Activated naive CD4-positive, alpha-beta T cell treated with anti-CD3 and anti-CD28 coated beads, Interleukin-2, amount 10 ng/mL, durations not matched to agents 7 days and 5 days (primary cell): Measurements from ENCODE around the gene SH3RF2.

Experiments used
- CTCF ChIA-PET: fragments of 350-600 bp; sonication (Branson Sonifier 250); formaldehyde crosslinking; loops from one replicate; lab custom pipeline; 2021; ENCODE audit warnings: antibody characterized with exemption; lab: Charles Lee
- DNase-seq: peaks from one replicate; pipeline ENCODE4 v3.0.0-alpha.2; 2020
- H3K27ac Mint-ChIP-seq: one replicate; pipeline ENCODE4 v1.8.0; 2021; ENCODE audit warnings: mild to moderate bottlenecking, moderate library complexity, mixed read lengths
- H3K27me3 Mint-ChIP-seq: one replicate; pipeline ENCODE4 v1.8.0; 2021; ENCODE audit warnings: mild to moderate bottlenecking, mixed read lengths
- H3K36me3 Mint-ChIP-seq: one replicate; pipeline ENCODE4 v1.8.0; 2021; ENCODE audit warnings: mixed read lengths
- H3K4me1 Mint-ChIP-seq: one replicate; pipeline ENCODE4 v1.8.0; 2021; ENCODE audit warnings: mixed read lengths
- H3K4me3 Mint-ChIP-seq: one replicate; pipeline ENCODE4 v1.8.0; 2021; ENCODE audit warnings: mild to moderate bottlenecking, moderate library complexity, mixed read lengths
- H3K9me3 Mint-ChIP-seq: one replicate; pipeline ENCODE4 v1.8.0; 2021; ENCODE audit warnings: mixed read lengths

Gene SH3RF2

GRCh38 chr5:146111409-146111808 lies 175.0 kb downstream of the SH3RF2 start:
- H3K9me3 Mint-ChIP-seq = no peaks in the 10 kb centered on the region
- no peak overlapping the region for H3K27ac Mint-ChIP-seq
- CTCF ChIA-PET = no interaction called here
- no peaks in the 10 kb centered on the region for H3K4me1 Mint-ChIP-seq
- no peak overlapping the region for H3K4me3 Mint-ChIP-seq
- H3K27me3 Mint-ChIP-seq = no peaks in the 10 kb centered on the region
- DNase-seq = no peak
- peaks cover 16% of the 10 kb centered on the region for H3K36me3 Mint-ChIP-seq

GRCh38 chr5:146112476-146112875 lies 176.1 kb downstream of the SH3RF2 start:
- CTCF ChIA-PET = no interaction called here
- Mint-ChIP-seq H3K27me3 (no peaks in the 10 kb centered on the region), H3K4me3 (no peak overlapping the region), H3K27ac (no peak overlapping the region), H3K36me3 (peaks cover 20% of the 10 kb centered on the region), H3K9me3 (no peaks in the 10 kb centered on the region), H3K4me1 (no peaks in the 10 kb centered on the region)
- no peak for DNase-seq
